Suppressor macrophage treated with lipopolysaccharide for 1 hour (primary cell): ENCODE results near the gene NUP188.
"Not testable (repeated sequence)": the region's sequence is repeated elsewhere in the genome, so short reads cannot be mapped to it uniquely, and the experiment has no call there.

Source experiments
- DNase-seq, 3 donors: peaks; one replicate each; pipeline ENCODE4 v3.0.0-alpha.2; 2020 to 2022

Gene NUP188

DNA sequence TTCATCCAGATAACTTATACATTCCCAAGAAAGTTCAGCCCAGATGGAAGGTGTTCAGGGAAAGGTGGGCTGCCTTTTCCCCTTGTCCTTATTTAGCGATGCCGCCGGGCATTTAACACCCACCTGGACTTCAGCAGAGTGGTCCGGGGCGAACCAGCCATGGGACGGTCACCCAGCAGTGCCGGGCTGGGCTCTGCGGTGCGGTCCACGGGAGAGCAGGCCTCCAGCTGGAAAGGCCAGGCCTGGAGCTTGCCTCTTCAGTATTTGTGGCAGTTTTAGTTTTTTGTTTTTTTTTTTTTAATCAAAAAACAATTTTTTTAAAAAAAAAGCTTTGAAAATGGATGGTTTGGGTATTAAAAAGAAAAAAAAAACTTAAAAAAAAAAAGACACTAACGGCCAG, 30.8 kb upstream of the NUP188 start:
- no peak for DNase-seq

DNA sequence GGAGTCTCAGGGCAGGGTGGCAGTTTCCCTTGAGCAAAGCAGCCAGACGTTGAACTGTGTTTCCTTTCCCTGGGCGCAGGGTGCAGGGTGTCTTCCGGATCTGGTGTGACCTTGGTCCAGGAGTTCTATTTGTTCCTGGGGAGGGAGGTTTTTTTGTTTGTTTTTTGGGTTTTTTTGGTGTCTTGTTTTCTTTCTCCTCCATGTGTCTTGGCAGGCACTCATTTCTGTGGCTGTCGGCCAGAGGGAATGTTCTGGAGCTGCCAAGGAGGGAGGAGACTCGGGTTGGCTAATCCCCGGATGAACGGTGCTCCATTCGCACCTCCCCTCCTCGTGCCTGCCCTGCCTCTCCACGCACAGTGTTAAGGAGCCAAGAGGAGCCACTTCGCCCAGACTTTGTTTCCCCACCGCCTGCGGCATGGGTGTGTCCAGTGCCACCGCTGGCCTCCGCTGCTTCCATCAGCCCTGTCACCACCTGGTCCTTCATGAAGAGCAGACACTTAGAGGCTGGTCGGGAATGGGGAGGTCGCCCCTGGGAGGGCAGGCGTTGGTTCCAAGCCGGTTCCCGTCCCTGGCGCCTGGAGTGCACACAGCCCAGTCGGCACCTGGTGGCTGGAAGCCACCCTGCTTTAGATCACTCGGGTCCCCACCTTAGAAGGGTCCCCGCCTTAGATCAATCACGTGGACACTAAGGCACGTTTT, 30.2 kb upstream of the NUP188 start:
- DNase-seq: no peak

DNA sequence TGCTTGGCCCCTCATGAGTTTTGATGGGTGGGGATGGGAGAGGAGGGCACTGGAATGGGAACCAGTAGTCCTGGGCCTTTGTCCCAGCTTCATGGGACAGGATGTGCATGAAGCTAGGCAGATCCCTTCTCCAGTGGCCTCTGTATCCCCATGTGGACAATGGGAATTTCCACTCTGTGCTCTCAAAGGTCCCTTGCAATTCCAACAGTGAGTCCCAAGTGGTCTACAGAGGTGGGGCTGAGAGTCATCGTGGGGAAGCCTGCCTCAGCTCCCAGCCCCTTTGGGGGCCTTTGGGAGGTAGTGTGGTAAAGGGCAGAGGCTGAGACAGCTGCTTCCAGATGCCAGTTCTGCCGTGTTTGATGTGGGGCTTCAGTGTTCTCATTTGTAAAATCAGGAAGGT, 28.6 kb upstream of the NUP188 start:
- no peak for DNase-seq

DNA sequence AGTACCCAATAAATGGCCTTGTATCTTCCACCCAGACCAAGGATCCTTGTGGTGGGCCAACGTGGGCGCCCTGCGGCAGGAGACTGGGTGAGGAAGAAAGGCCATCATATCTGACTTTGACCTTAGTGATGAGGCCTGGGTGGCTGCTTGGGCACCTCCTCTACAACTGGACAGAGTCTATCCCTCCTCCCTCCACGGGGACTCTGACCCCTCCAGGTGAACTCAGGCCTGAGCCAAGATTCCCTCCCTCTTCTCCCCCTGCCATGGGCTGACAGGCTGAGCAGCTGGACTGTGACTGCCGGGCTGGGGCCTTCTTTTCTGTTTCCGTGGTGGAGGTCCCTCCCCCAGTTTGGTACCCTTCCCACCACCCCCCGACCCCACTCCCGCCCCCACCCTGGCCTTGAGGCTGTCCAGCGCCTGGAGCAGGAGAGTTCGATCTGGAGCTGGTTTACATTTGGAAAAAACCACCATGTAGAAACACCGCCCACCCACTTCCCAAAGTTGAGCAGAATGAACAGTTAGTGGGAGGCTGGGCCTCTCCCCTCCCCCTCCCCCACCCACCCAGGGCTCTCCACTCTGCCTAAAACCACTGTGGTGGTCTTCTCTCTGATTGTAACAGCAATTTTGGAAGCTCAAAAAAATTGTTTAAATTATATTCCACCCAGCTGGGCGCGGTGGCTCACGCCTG, 28.0 kb upstream of the NUP188 start:
- peak in 2 of 3 donors; percentile 41 to 51 for DNase-seq

DNA sequence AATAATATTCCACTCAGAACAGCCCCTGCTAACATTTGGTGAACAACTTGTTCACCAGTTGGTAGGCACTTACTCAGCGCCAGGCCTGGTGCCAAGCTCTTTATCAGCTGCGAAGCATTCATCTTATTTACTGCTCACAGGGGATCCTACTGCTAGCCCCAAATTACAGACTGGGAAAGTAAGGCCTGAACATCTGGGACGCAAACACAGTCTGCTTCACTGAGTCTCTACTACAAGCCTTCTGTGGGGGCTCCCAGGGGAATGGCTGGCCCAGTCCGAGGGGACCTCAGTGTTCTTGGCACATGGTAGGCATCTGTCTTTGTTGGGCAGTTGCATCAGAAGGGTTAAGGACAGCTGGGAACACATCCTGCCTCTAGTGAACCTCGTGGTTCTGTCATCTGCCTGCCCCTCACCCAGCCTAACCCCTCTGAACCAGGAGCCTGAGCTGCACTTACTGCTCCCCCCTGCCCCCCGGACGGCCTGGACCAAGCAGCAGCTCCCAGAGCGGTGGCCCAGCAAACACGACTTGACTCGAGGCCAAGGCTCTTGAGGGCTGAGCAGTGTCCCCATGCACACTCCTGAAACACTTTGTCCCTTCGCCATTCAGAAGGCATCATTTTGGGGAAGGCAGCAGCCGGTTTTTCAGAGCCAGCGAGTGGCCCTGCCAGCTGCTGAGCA, 27.0 kb upstream of the NUP188 start, which contains the start of gene PHYHD1:
Gene PHYHD1 (plus strand): TSS at position 602 of the 678 bp plus-strand sequence. CDS start 1,342 bp downstream, outside the sequence.
- no peak for DNase-seq

DNA sequence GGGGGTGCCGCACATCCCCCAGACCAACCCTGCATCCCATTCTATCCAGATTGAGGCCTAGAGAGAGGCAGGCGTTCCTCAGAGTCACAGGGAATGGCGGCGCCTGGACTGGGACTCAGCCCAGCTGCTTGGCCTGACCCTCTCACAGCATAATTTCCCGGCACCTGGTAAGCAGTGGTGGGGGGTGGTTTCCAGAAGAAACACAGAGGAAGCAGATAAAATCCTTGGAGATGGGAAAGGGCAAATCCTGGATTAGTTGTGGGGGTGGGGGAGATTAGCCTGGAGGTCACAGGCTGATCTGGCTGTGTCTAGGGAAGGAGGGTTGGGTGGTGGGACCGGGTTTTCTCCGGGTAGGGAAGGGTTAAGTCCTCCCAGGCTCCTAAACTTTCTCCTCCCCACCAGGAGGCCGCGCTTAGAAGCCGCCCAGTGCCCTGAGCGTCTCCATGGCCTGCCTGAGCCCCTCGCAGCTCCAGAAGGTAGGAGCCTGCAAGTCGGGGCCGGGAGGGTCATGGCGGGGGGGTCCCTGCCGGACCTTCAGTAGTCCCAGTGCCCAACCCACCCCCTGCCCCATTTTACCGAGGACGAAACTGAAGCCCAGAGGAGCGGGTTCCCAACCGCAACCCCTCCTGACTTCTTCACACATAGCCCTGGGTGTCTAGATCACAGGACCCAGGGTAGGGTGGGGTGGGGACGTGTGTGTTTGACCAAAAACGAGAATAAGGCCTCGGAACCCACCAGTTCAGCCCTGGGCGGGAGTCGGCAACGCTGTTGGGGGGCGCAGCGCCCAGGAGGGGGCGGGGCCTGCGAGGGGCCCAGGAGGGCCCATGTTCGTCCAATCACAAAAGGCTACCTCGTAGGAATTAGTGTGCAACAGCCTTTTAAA, 25.4 kb upstream of the NUP188 start:
- peak in 1 of 3 donors; percentile 27 for DNase-seq

DNA sequence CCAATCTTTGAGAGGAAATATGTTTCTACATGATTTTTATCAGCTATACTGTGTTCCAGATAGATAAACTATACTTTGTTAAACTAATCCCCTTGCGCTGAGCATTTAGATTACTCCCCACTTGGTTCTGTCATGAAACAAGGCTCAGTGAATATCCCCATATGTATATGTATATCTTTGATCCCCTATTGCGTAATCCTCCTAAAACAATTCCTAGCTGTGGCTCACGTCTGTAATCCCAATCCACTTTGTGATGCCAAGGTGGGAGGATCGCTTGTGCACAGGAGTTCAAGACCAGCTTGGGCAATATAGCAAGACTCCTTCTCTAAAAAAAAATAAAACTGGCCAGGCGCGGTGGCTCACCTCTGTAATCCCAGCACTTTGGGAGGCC, 24.0 kb upstream of the NUP188 start:
- DNase-seq: no peak

DNA sequence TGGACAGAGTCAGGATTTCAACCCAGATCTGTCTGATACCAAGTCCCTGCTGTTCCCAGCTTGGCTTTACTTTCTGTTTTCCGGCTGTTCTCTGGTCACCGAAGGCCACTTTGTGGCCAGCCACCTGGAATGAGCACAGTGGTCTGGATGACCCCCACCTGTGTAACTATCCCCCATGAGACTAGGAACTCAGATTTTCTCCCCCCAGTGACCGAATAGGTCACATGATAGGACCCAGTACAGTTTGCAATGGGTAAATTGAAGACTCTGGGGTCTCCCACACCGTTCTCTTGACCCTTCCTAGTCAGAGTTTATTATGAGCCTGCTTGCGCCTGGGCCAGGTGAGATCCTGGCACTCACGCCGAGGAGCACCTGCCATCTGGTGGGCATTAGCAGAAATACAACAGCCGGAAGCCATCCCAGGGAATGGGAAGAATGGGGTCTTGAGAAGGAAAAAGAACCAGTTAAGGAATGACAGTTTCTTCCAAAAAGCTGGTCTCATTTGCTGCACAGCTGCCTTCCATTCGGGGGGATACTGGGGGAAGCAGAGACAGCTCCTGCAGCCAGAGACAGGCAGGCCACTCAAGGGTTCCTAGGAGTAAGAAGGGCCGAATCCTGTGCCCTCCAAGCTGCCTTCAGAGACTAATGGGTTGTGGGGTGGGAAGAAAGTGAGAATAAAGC, 19.6 kb upstream of the NUP188 start:
- peak; percentile 37 to 57 (median 48) for DNase-seq

DNA sequence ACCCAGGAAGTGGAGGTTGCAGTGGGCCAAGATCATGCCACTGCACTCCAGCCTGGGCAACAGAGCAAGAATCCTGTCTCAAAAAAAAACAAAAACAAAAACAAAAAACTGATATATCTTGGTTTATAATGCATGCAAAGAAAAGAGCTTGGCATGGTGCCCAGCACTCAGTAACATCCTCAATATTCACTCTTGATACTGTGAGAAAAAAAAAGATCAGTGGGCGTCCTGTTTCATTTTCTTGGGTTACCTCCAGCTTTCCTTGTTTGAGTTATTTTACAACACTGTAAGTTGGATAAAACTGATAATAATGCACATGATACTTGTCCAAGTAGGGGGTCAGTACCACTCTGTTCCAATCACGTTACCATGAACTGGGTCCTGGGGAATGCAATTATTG, 18.9 kb upstream of the NUP188 start:
- DNase-seq: no peak

DNA sequence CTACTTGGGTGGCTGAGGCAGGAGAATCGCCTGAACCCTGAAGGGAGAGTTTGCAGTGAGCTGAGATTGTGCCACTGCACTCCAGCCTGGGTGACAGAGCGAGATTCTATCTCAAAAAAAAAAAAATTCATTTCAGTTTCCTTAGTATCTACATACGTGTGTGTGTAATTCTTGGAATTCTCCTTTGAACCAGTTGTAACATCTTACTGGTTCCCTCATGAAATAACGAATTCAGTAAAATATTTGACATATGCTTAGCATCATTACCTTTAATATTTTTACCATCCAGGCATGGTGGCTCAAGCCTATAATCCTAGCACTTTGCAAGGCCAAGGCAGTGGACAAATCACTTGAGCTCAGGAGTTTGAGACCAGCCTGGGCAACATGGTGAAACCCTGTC, 17.9 kb upstream of the NUP188 start:
- DNase-seq: no peak

DNA sequence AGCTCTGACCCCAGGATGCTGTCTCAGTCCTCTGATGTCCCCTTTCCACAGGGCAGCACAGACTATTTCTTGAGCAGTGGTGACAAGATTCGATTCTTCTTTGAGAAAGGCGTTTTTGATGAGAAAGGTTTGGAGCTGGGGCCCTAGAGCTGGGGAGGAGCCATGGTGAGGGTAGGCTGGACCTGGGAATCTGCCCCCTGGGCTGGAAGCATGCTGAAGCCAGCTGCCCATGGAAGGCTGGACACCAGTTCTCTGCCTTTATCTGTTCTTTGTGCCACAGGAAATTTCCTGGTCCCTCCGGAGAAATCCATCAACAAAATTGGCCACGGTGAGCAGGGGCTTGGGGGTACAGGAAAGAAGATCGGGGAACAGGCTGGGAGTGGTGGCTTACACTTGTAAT, 13.8 kb upstream of the NUP188 start:
- no peak for DNase-seq

DNA sequence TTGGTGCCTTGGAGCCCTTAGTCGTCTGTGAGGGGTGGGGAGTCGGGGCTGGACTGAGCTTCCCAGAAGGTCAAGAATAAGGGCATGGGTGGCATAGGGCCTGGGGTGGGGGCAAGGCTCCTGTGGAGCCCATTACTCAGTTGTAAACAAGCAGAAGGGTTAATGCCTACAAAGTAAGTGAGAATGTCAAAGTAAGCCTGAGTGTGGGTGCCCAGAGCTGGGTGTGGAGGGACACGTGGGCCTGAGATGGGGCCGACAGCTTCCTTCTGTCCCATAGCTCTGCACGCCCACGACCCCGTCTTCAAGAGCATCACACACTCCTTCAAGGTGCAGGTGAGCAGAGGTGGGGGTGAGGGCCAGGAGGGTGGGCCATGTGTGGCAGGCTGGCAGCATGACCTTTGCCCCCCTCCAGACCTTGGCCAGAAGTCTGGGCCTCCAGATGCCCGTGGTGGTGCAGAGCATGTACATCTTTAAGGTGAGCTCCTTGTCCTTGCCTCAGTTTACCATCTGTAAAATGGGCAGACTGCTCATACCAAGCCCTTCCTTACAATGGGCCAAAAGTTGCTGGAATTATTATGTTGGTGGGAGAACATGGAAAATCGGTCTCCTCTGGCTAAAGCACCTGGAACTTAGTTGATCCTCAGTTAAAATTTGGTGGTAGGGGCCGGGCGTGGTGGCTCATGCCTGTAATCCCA, 11.2 kb upstream of the NUP188 start:
- no peak for DNase-seq

DNA sequence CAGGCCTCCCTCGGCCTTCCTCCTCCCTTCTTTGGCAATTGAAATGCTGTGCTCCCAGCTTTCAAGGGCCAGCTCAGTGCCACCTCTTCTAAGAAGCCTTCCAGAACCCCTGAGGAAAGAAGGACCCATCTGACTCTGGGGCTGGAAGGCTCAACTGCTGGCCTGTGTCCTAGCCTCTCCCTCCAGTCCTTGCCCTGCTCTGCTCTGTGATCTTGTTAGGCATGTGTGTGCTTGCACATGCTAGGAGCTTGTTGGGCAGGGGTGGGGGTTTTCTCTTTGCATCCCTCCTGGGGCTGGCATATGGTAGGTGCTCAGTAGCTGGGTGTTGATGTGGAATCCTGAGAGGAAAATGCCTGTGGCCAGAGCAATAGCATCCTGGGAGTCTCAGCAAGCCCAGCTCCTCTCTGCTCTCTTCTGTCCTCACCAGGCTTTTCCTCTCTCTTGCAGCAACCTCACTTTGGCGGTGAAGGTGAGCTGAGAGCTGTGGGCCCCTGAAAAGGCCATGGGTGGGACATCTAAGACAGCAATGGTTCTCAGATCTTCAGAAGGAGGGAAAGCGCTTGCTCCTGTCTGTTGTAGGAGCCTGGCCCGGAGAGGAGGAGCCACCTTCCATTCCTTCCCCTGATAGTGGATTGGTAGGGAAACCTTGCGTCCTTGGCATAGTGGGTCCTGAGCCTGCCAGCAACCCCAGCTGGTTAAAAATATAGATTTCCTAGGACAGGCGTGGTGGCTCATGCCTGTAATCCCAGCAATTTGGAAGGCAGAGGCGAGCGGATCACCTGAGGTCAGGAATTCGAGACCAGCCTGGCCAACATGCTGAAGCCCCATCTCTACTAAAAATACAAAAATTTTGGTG, 10.0 kb upstream of the NUP188 start:
- no peak for DNase-seq

DNA sequence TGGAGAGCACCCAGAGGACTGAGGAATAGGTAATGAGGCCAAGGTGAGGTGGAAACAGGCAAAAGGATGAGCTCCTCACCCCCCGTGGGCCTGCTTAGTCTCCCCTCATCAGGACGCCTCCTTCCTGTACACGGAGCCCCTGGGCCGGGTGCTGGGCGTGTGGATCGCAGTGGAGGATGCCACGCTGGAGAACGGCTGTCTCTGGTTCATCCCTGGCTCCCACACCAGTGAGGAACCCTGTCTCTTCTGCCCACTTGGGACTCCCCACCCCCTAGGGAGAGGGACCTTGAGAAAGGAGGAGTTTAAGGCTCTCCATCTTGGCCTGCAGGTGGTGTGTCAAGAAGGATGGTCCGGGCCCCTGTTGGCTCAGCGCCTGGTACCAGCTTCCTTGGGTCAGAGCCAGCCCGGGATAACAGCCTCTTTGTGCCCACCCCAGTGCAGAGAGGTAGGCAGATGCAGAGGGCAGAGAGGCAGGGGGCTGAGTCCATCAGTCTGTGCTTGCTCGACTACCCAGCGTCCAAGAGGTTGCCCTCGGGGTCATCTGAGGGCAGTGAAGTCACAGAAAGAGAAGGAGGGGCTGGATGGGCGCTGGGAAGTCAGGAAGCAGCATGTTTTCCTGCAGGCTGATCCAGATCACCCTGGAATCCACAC, 7.1 kb upstream of the NUP188 start:
- DNase-seq: no peak

DNA sequence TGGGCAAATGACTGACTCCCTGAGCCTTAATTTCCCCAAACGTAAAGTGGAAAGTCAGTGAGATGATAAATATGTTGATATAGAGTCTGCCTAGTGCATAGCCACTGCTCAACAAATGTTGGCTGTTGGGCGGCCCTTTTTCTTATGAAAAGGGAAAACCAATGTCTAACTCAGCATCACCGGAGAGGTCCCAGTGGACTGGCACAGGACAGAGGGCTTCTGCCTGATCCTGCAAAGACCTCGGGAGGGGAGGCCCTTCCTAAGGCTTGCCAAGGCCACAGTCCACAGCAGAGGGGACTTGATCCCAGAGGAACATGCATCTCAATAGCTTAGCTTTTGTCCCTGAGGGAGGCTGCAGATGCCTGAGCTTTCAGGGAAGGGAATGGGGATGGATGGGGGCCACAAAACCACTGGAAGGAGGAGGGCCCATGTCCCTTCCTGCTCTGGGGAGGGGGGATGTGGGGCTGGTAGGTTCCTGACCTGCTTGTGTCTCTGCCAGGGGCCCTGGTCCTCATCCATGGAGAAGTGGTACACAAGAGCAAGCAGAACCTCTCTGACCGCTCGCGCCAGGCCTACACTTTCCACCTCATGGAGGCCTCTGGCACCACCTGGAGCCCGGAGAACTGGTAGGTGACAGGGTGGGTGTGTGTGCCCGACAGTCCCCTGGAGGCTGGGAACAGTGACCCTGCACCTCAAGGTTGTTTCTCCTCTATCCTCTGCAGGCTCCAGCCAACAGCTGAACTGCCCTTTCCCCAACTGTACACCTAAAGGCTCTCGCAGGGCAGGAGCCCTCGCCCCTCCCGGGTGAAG, 6.3 kb upstream of the NUP188 start:
- no peak for DNase-seq

DNA sequence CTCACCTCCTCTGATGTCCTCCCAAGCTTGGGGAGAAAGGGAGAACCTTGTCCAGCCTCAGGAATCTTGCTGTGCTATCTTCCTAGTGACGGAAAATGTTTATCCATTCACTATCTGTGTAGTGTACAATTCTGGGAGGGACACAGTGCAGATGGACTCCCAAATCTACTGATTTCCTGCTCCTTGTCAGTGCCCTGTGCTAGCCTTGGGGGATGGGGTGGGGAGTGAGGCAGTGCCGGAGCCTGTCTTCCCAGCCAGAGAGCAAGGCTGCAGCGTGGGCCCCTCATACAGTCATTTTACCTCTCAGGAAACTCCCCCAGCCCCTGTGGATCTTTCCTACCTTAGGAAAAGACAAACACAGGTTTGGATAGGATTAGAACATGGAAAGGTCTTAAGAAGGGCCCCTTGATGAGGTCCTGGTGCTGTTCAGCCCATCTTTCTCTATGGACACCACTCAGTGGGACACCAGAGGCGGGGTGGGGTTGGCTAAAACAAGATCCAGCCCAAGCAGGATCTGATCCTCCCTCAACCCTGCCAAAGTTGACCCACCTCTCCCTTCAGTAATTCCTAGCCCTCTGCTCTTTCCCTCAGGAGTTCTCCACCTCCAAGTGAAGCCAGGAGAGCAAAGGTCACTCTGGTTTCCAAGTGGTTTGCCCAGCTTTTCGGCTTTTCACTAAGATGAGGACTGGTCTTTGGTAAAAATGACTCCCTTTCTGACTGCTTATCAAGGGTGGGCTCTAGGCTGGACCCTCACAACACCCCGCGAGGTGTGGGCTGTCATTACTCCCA, 3.5 kb upstream of the NUP188 start:
- DNase-seq: no peak

DNA sequence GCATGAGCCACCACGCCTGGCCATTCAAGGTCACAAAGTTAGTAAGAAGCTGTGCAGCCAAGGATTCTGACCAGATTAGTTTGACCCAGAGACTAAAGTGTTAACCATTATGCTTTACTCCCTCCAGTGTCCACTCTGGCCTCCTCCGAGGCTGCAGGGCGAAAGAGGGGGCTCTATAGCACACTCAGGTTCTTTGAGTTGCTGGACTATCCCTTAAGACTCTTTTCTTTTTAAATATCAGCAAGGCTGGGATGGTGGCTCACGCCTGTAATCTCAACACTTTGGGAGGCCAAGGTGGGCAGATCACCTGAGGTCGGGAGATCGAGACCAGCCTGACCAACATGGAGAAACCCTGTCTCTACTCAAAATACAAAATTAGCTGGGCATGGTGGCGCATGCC, 2.5 kb upstream of the NUP188 start:
- not testable (repeated sequence) for DNase-seq

DNA sequence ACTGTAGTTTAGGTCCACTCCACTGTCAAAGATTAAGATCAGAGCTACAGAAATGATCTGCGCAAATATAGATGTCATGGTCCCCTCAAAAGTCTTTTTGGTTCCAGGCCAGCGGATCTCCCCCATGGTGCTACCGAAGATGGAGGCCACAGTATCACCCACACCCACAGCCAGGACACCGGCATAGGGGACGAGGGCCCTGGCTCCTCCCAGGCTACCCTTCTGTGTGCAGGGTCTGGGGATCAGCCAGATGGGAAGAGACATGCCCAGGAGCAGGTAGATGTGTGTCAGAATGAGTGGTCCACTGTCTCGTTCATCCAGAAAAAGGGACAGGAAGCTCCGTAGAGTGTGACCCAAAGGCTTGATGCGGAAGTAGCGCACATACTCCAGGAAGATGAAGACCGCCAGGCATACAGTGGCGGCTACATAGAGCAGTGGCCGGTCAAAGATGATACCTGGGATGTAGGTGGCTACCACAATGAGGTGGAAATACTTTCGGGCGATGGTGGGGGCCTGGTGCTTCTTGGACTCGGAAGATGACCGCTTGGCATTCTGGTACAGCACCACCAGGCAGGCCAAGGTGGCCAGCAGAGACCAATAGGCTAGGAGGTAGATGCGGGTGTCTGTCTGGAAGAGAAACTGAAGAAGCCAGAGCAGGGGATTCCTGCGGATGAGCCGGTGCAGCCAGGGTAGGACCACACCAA, 1.5 kb upstream of the NUP188 start:
- no peak for DNase-seq
